ENCODE results near the gene TMCC2. TPM values are rescaled to one million over a fixed set of nuclear protein-coding genes. Genes with fewer than 3 reads are reported as not detected.
"Not testable (repeated sequence)": the region's sequence is repeated elsewhere in the genome, so short reads cannot be mapped to it uniquely, and the experiment has no call there.

Gene TMCC2
- total RNA-seq, 1 experiment from 2014 or later: 5.4 TPM

DNA sequence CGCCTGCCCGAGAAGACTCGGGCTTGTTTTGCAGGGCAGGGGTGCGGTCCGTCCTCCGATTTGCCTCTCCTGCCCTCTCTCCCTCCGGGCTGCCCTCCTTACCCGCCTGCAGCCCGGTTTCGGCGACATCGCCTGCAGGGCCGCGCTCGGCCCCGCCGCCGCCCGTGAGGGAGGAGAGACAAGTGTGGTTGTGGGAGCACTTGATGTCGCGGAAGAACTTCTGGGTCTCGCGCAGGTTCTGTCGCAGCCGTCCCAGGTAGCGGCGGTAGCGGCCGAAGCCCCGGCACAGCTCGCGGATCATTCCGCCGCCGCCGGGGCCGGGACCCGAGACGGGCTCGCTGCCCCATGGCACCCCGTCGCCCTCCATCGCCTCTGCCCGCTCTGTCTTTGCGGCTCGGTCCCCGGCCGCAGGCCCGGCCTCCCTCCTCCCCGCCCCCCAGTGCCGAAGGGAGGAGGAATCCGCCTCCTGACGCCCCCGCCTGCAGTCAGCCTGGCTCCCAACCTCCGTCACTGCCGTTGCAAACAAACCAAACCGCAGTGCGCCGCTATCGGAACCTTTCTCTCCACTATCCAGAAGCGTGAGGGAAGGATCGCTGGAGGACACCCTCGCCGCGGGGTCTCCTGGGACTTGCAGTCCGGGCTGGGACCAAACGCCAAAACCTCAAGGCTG, 16.4 kb upstream of the TMCC2 start, which contains the start of gene DSTYK:
Gene DSTYK (minus strand): TSS at position 534 of the 670 bp plus-strand sequence. CDS start 167 bp downstream, at position 367.
- peak; percentile 96 for DNase-seq (ENCODE audit: low spot score)
- in situ Hi-C loops (cut with HindIII; ENCODE audit: low sequenced_read_pairs): no loop called here

DNA sequence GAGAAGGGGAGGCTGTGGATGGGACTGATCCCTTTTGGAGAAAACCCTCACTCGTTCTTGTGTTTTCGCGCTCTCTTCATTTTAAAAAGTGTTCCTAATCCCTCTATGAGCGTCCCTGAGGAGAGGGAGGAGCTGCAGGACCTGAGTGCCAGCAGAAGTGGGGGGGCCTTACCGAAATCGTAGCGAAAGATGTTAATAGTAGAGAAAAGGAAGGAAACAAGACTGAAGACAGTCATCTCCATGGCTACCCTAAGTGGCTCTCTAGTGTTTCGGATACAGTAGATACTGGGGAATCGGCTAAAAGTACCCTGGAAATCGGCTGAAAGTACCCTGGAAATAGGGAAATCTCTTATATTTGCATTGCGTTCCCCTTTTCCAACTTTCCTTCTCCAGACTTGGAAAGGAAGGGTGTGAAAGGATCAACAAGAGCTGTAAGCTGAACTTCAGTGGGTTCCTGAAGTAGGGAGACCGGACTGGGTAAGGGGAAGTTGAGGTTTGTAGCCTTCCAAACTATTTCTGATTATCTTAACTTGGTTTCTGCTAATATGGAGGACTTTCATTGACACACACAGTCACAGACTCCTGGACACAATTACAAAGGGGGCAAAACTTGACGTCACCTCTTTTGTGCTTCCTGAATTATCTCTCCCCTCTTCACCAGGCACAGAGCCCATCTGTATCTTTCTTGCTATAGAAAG, 15.8 kb upstream of the TMCC2 start:
- in situ Hi-C loops (cut with HindIII; ENCODE audit: low sequenced_read_pairs): no loop called here
- DNase-seq (ENCODE audit: low spot score): no peak

DNA sequence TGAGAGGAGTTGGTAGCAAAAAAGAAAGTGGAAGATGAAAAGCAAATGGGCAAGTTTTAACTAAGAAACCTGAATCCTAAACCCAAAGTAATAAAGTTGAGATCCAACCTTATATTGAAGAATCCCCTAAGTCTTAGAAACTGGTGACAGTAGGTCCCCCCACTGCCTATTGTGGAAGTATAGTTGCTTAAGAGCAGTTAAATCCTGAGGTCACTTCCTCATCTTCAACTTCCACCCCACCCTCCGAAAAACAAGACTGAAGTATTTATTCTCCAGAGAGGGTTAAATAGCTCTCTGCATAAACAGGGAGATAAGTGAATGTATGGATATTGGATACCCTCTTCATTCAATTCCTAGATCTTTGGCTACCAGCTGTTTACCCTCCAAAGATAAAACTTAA, 13.0 kb upstream of the TMCC2 start:
- in situ Hi-C loops (cut with HindIII; ENCODE audit: low sequenced_read_pairs): no loop called here
- DNase-seq (ENCODE audit: low spot score): no peak

DNA sequence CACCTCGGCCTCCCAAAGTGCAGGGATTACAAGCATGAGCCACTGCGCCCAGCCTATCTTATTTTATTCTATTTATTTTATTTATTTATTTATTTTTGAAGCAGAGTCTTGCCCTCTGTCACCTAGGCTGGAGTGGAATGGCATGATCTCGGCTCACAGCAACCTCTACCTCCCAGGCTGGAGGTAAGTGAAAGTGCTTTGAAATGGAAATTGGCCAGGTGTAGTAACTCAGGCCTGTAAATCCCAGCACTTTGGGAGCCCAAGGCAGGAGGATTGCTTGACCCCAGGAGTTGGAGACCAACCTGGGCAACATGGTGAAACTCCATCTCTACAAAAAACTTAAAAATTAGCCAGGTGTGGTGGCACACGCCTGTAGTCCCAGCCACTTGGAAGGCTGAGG, 11.2 kb upstream of the TMCC2 start:
- in situ Hi-C loops (cut with HindIII; ENCODE audit: low sequenced_read_pairs): no loop called here
- no peak for DNase-seq (ENCODE audit: low spot score)

DNA sequence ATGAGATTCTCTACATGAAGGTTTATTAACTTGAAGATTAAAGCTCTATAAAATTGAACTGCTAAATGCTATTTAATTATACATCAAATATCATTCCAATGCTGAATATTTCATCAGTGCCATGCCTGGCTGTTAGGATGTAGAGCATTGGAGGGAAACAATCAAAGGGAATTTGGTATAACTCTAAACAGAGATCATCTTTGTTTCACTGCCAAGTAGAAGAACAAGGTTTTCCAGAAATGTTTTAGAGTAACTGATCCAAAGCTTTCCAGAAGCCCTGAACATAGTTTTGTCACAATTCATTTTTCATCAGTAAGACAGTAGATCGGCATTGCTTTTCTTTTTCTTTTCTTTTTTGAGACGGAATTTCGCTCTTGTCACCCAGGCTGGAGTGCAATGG, 10.3 kb upstream of the TMCC2 start:
- DNase-seq (ENCODE audit: low spot score): no peak
- in situ Hi-C loops (cut with HindIII; ENCODE audit: low sequenced_read_pairs): no loop called here

DNA sequence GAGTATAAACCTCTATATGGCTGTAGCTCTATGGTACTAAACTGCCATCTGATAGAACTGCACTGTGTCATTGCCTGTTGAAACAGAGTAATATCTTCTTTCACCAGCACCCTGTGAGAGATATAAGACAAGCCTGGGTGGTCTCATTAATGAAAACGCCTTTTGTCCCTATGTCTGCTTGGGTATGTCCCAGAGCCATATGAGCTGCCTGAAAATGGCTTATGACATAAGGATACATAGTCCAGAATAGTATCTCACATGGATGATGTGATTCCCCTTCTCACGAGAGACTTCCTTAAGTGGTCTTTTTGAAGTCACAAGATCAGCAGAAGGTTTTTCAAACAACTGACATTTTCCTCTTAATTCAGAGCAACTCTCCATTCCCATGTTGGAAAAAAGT, 7.3 kb upstream of the TMCC2 start:
- DNase-seq (ENCODE audit: low spot score): no peak
- in situ Hi-C loops (cut with HindIII; ENCODE audit: low sequenced_read_pairs): no loop called here

DNA sequence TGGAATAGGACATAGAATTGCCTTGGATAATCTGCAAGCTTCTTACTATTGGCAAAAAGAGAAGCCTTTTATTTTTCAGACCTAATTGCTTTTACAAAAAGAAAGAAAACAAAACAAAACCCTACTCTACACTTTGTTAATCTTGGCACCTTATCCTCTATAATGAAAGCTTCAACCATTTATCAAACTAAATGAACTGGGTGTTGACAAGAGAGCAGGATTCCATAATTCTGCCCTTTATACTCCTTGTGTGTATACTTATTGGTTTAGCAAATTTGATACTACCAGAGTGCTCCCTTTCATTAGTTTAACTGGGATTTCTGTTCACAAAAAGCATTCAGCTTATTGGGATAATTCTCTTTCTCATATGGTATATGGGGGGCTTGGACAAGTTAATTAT, 3.0 kb upstream of the TMCC2 start:
- in situ Hi-C loops (cut with HindIII; ENCODE audit: low sequenced_read_pairs): no loop called here

DNA sequence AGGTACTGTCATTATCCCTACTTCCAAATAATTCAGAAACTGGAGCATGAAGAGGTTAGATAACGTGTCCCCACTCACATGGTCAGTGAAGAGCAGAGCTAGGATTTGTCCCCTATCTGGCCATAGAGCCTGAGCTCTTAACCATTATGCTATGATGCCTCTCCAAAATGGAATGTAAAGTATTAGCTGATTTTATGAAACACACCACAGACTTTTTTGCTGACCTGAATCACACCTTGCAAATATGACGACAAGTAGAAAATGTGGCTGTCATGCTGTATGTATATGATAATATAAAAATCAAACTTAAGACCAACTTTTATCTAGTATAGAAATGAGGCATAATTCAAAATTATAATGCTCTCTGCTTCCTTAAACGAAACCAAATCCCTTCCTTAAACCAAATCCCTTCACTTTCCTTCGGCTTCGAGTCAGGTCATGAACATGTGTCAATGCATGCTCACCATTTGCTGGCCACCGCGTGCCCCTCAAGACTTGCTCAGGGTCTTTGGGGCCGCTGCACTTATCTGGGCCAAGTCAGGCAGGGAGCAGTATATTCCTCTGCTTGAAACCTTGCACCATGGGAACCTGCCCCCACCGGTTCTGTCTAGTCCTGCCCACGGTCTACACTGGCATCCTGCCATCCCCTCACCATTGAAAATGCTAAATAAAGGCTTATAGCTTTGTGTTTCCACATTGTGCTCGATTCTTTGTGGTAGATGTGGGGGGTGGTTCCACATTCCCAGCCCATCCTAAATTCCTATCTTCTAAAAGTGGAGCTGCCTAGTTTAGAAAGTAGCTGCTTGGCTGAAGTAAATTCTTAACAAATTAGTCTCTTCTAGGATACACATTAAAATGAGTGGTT, 1.6 kb upstream of the TMCC2 start:
- in situ Hi-C loops (cut with HindIII; ENCODE audit: low sequenced_read_pairs): no loop called here
- no peak for DNase-seq (ENCODE audit: low spot score)

More for the DNA sequence above, 3.0 kb upstream of the TMCC2 start:
- no peak for DNase-seq (ENCODE audit: low spot score)

DNA sequence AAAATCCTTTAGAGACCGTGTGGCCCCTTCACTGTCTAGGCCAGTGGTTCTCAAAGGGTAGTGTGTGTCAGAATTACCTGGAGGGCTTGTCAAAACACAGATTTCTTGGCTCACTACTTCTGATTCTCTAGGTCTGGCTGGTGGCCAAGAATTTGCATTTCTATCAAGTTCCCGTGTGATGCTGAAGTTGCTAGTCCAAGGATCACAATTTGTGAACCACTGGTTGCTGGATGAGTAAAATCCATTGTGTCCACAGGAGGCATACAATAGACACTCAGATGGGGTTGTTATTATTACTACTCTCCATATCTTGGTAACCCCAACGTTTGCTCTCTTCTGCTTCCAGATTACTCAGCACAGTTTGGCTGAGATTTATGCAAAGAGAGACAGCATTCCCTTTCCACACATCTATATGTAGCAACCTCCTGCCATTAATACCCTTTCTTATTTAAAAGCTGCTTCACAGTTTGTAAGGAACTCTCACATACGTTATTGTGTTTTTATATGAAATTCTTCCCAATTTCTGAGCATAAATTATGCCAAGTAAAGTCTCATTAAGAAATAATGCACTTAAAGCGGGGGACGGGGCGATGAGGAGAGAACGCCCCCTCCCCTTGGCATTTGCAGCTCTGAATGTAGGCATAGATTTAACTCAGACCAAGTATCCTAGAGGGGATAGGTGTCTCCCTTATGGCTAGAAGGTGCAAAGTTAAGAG, 720 bp upstream of the TMCC2 start:
- in situ Hi-C loops (cut with HindIII; ENCODE audit: low sequenced_read_pairs): no loop called here
- no peak for DNase-seq (ENCODE audit: low spot score)

DNA sequence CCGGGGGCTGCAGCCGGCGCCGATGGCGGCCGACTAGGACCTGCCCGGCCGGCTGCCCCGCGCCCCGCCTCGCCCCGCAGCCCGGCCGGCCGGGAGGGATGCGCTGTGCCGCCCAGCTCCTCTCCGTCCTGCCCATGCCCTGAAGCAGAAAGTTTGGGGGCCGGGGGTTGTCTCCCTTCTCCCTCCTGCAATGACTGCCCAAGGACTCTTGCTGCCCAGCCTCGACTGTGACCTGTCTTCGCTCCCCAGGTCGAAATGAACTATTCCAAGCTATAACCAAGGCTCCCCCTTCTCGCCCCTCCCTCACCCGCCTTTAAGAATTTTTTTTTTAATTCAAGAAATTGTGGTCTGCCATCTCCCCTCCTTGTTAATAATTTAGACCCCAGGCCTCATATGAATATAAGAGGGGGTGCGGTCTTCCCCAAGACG, 361 bp downstream of the TMCC2 start:
- no peak for DNase-seq (ENCODE audit: low spot score)
- in situ Hi-C loops (cut with HindIII; ENCODE audit: low sequenced_read_pairs): no loop called here

DNA sequence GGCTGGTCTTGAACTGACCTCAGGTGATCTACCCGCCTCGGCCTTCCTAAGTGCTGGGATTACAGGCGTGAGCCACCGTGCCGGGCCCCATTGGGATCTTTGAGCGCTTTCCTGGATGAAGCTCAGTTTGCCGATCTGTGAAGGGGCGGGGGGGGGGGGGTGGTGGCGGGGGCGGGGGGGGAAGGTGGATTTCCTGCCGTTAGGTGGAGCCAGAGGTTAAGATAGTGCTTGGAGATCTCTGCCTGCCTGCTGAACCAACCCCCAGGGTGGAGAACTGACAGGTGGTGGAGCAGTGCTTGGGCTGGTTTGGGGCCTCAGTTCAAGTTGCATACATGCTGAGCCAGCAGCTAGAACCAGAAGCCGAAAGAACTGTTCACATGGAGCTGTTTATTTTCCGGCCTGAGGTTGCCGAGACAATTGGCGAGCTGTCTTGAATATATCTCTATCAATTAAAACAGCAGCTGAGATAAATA, 1.7 kb downstream of the TMCC2 start:
- in situ Hi-C loops (cut with HindIII; ENCODE audit: low sequenced_read_pairs): no loop called here
- peak; percentile 95 for DNase-seq (ENCODE audit: low spot score)

DNA sequence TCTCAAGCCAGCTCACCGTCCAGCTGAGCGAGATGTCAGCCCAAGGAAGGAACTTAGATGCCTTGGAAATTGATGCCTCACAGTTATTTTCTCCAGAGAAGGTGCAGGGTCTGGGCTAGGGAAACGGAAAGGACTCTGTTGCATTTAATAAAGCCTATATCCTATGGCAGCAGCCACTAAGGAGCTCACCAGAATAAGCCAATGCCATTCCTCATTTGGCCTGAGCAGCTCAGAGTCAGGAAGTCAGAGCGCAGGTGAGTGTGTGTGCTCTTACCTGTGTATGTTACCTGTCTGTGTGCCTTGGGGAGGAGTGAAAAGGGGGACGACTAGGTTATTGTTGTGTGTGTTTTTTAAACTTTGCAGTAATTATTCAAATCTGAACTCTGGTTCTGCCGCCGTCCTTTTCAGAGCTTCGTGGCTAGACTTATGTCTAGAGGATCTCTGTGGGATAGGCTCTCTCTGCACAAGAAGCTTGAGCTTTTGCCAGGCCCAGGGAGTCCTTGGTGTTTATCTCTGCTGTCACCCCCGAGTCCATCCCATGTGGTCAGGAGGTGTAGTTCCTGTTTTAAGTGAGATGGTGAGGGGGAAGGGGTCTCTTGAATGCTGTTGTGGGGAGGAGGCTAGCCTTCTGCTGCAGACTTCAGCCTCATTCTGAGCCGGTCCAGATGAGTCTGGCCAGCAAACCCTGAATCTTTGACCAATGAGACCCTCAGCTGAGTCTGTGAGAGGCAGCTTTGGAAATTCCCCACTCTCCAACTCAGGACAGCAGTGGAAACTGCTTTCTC, 2.4 kb downstream of the TMCC2 start:
- in situ Hi-C loops (cut with HindIII; ENCODE audit: low sequenced_read_pairs): no loop called here
- DNase-seq (ENCODE audit: low spot score): peak; percentile 65

DNA sequence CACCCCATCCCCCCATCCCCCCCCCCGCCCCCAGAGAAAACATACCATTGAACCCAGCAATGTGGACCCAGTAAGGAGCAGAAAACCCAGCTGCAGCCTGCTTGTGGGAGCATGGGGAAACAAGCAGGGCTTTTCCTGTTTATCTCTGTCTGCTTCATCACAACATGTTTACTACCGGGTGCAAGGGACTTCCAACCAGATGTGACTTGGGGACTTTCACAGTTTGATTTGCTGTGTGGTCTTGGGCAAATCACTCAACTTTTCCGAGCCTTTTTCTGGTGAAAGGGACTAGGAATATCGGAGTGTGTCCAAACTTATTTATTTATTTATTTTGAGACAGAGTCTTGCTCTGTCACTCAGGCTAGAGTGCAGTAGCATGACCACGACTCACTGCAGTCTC, 3.2 kb downstream of the TMCC2 start:
- in situ Hi-C loops (cut with HindIII; ENCODE audit: low sequenced_read_pairs): no loop called here
- DNase-seq (ENCODE audit: low spot score): no peak

DNA sequence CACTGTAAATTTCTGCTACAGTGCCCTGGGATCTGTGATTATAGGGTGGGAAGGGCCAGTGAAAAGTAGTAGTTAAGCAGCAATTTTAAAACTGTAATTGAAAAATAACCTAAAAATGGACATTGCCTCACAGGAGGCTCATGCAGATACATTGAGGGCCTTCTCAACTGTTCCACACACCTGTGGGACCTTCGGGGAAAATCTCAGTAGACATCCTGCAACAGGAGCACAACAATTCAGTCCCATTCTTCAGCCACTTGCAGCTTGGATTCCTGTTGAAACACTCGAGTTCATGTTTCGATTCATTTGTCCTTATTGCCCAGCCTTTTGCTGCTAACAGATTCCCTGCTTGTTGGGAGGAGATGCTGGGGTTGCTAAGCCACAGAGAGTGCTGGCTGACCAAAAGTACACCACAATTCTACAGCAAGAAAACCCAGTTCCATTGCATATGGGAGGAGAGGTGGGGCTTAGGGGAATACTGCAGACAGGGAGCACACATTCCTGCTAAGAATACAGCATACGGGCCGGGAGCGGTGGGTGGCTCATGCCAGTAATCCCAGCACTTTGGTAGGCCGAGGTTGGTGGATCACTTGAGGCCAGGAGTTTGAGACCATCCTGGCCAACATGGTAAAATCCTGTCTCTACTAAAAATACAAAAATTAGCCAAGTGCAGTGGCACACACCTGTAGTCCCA, 4.5 kb downstream of the TMCC2 start:
- DNase-seq (ENCODE audit: low spot score): no peak
- in situ Hi-C loops (cut with HindIII; ENCODE audit: low sequenced_read_pairs): no loop called here

DNA sequence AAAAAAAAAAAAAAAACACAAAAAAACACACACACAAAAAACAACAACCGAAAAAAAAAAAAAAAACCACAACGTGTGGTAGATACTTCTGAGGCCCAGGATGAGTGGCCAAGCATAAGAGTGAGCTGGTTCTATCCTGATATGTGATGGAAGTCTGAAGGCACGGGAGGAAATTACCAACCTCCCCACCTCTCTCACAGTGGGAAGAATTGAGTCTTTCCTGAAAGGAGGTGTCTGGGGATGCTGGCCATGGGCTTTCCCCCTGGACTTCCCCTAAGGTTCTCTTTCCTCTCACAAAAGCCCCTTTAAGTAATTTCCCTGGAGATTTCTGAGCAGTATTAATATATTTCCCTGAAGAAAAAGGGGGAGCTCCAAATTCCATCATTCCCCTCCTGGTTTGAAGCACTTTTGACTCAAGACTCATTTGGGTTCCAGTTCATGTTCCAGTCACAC, 5.2 kb downstream of the TMCC2 start:
- DNase-seq (ENCODE audit: low spot score): no peak
- in situ Hi-C loops (cut with HindIII; ENCODE audit: low sequenced_read_pairs): no loop called here

DNA sequence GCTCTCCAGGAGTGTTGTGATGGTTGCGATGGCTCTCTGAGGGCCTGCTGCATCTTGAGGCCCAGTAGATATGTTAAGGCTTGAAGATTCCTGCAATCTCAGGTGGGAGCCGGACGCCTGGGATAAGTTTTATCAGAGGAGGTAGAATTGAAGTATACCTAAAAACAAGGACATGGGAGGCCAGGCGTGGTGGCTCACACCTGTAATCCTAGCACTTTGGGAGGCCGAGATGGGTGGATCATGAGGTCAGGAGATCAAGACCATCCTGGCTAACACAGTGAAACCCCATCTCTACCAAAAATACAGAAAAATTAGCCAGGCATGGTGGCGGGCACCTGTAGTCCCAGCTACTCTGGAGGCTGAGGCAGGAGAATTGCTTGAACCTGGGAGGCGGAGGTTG, 6.2 kb downstream of the TMCC2 start:
- in situ Hi-C loops (cut with HindIII; ENCODE audit: low sequenced_read_pairs); DNase-seq (ENCODE audit: low spot score): not testable (repeated sequence)

DNA sequence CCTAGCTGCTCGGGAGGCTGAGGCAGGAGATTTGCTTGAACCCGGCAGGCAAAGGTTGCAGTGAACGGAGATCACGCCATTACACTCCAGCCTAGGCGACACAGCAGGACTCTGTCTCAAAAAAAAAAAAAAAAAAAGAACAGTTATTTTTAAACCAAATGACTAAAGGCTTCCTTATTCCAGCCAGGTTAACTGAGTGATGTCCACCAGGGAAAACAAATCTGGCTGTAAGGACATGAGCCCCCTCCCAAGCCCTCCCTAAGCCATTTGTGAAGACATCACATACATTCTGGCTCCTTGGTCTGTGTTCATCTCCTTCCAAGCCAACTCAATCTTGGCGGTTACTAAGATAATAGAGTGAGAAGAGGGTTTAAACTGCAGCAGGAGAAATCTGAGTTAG, 8.2 kb downstream of the TMCC2 start:
- in situ Hi-C loops (cut with HindIII; ENCODE audit: low sequenced_read_pairs): no loop called here
- no peak for DNase-seq (ENCODE audit: low spot score)

DNA sequence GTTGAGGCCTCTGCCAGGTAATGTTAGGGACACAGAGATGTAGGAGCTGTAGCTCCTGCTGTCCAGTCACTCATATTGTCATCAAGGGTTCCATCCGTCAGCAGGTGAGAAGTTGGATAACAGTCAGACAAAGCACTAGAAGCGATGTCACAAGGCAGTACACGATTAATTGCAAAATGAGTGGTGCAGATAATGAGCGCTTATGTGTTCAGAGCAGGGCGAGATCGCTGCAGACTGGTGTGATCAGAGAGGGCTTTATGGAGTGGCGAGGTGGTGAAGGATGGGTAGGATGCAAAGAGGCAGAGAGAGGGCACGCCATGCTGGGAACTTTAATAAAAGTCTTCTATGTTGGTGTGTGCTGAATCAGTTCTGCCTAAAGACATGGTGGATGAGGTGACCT, 8.8 kb downstream of the TMCC2 start:
- no peak for DNase-seq (ENCODE audit: low spot score)
- in situ Hi-C loops (cut with HindIII; ENCODE audit: low sequenced_read_pairs): no loop called here

Measured in G401 (cell line).